ENCODE results near the gene RGS17.

DNA sequence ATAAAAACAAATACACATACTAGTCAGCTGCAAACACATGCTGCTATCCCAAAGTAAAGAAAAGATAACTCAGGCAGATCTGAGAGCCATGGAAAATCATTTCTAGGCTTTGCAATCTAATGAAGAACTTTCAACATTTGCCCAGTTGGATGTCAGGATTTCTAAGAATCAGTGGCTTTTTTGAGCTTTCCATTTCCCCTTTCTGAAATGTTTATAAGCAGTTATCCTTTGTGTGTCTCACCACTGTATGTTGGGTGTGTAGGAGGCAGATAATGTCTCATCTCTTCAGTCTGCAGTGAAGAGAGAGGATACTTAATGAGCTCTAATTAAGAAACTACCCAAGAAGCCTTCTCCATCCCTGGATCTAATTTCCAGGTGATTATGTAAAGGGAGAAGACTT lies 43.6 kb downstream of the RGS17 start:
- TF ChIP-seq, protein P1, sequence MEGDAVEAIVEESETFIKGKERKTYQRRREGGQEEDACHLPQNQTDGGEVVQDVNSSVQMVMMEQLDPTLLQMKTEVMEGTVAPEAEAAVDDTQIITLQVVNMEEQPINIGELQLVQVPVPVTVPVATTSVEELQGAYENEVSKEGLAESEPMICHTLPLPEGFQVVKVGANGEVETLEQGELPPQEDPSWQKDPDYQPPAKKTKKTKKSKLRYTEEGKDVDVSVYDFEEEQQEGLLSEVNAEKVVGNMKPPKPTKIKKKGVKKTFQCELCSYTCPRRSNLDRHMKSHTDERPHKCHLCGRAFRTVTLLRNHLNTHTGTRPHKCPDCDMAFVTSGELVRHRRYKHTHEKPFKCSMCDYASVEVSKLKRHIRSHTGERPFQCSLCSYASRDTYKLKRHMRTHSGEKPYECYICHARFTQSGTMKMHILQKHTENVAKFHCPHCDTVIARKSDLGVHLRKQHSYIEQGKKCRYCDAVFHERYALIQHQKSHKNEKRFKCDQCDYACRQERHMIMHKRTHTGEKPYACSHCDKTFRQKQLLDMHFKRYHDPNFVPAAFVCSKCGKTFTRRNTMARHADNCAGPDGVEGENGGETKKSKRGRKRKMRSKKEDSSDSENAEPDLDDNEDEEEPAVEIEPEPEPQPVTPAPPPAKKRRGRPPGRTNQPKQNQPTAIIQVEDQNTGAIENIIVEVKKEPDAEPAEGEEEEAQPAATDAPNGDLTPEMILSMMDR (IDR thresholded peaks at IDR 0.05; ENCODE audit: insufficient read depth, low read length), result no peak
- TF ChIP-seq, protein P2, sequence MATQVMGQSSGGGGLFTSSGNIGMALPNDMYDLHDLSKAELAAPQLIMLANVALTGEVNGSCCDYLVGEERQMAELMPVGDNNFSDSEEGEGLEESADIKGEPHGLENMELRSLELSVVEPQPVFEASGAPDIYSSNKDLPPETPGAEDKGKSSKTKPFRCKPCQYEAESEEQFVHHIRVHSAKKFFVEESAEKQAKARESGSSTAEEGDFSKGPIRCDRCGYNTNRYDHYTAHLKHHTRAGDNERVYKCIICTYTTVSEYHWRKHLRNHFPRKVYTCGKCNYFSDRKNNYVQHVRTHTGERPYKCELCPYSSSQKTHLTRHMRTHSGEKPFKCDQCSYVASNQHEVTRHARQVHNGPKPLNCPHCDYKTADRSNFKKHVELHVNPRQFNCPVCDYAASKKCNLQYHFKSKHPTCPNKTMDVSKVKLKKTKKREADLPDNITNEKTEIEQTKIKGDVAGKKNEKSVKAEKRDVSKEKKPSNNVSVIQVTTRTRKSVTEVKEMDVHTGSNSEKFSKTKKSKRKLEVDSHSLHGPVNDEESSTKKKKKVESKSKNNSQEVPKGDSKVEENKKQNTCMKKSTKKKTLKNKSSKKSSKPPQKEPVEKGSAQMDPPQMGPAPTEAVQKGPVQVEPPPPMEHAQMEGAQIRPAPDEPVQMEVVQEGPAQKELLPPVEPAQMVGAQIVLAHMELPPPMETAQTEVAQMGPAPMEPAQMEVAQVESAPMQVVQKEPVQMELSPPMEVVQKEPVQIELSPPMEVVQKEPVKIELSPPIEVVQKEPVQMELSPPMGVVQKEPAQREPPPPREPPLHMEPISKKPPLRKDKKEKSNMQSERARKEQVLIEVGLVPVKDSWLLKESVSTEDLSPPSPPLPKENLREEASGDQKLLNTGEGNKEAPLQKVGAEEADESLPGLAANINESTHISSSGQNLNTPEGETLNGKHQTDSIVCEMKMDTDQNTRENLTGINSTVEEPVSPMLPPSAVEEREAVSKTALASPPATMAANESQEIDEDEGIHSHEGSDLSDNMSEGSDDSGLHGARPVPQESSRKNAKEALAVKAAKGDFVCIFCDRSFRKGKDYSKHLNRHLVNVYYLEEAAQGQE (IDR thresholded peaks at IDR 0.05; ENCODE audit: insufficient replicate concordance, low read depth), result no peak

Measured in HL-60 (cell line).